HG03139 (cell line): Measurements from ENCODE around the gene ANO7.

Experiments used
- ATAC-seq: cut with Tn5 transposase; IDR thresholded peaks from one replicate; pipeline ENCODE4 v1.9.1; 2021; ENCODE audit not compliant: unreplicated experiment

The ANO7 gene

DNA sequence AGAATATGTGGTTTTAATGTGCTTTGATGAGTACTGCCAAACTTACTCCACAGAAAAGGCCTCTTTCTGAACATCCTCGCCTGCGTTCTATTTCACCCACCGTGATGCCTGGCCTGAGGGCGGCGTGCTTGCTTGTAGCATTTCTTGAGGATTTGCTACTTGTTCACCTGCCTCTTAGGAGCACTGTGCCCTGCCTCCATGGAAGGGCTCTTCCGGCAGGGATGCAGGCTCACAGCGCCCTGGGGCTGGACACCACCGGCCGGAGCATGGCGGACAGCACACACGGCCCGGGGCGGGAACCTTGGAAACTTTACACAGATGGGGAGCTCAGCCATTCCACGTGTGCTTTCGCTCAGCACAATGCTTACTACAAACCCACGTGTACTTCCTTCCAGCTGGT, 37.1 kb downstream of the ANO7 start:
- ATAC-seq: no peak

DNA sequence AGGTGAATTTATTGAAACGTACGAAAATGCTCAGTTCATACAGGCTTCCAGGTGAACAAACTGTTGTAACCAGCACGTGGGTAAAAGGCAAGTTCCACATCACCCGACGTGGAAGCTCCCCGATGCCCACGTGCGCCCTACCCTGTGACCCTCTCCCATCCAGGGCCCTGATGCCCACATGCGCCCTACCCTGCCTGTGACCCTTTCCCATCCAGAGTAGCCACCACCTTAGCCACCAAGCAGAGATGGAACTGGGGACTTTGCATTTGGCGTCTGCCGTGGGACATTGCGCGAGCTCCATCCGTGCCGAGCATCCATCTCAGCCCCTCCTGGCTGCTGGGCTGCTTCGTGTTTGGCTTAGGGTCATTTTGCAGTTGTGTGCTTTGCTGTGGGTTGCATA, 37.5 kb downstream of the ANO7 start:
- ATAC-seq: no peak

DNA sequence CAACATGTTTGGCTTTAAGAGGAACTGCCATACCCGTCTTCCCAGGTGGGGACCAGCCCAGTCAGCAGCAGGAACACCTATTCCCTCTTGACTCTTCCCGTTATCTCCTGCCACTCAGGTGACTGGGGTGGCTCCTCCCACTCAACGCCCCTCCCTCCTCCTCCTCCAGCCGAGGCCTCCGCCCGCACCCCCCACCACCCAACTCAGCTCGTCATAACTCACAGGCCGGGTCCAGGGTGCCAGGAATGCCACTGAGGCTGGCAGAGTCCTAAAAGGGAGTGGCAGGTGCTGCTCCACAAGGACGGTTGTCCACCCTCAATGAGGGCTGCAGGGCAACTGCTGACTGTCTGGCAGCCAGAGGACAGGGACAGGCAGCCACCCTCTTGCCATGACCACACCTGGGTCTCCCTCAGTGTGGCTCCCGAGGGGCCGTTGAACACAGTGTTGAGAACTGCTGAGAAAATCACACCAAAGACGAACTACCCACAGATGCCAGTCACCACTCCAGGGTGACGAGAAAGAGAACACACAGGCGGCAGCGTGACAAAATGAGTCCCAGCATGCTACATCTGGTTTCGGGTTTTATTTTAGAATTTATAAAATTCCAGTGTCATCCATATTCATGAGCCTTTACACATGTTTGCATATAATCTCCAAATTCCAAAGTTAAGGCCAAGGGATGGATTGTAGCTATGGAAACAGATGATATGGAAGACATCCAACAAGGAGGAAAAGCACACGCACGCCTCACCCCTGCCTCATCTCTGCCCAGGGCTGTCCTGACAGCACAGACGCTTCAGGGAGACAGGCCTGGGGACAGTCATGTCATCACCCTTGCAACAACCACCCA, 38.5 kb downstream of the ANO7 start:
- ATAC-seq: no peak

DNA sequence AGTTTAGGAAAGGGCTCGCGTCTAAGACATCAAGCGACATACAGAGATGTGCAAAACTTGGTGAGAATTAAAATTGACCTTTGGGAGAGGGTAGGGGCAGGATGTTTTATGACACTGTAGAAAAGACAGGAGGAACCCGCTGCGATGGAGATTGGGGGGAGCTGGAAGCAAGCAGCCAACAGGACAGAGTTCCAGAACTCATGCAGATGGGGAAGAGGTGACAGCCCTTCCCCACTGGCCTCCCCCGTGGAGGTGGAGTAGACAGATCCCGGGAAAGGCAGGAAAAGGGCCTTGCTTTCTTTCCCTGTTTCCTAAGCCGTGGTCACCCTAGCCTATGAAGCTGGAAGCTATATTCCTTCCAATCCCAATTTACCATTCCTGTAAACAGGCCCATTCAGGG, 39.1 kb downstream of the ANO7 start:
- no peak for ATAC-seq

DNA sequence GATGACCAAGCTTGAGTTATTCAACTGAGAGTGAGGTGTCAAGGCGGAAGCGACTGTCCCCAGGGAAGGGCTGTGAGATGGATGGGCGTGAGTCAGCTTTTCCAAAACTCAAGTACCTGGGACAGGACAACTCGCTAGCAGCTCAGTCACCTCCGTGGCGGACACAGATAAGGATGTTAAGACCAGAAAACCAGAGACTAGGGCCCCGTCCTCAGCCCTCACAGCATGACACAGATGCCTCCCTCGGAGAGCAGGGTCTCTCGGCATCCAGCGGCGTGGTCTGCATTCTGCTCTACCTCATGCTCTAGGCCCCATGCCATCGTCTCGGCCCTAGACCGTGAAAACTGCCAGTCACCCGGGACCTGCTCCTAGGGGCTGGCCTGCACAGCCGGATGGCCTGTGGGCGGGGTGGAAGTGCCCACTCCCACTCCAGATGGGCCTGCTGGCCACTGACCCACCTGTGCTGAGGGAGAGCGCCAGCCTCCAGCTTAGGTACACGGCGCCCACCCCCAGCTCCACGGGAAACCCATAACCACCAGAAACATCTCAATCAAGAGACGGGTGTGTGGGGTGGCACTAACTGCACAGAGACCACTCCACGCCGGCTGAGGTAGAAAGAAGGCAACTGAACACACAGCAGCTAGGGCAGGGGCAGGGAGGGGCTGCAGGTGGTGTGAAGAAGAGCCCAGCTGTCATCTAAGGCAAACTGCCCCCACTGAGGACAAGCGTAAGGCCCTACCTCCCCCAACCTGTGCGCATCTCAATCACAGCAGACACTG, 39.8 kb downstream of the ANO7 start:
- ATAC-seq: no peak

DNA sequence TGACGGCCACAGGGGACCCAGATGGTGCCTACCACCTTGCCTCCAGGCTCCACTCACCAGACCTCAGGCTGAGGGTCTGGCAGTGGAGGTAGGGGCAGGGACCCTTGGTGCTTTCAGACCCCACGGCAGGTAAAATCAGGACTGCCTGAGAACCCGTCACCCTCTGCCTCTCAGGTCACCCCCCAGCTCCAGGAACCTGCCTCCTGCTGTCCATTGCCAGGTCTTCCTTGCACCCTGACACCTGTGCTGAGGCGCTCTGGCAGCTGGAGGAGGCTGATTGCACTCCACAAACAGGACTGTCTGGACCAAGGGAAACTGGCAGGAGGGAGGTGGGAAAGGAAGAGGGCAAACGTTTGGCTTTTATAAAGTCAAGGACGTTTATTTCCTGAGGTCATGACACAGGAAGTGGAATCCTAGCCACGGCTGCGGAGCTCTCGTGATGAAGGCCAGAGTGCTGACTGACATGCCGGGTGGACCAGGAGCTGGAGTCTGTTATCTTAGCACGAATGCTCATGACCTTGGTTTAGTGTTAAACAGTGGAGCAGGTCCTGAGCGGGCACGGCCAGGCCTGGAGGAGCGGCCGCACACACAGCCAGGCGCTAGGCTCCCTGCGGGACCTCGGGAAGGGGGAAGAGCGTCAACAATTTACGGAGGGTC, 40.5 kb downstream of the ANO7 start:
- ATAC-seq: no peak

DNA sequence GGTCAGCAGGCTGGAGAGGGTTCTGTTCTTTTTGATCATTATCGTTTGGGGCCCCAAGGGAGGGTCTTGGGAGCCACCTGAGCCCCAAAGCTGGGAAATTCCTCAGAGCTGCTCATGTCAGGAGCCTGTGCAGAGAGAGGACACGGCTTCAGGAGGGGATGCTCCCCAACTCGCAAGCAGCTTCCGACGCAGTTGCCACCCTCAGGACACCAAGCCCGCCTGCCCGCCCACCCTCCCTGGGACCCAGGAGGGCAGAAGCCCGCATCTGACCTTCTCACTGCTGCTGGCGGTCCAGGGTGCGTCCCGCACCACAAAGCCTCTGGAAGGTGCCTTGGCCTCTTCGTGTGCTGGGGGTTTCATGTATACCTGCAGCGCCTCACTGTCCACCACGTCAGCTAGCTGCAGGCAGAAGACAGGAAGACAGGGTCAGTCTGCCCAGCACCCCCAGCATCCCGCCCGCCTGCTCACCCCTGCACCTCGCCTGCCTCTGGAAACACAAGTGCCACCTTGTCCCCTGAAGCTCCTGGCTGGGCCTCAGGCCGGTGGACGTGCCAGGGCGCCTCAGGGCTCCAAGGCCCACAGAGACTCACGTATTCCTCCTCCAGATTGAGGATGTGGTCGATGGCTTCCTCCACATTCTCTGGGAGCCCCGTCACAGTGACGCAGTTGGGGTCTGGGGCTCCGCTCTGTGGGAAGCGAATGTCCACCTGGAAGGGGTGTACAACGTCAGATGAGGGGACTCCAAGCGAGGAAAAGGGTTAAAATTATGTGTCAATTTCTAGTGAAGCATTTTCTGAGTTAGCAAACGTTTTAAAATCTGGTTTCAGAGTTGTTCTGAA, 41.3 kb downstream of the ANO7 start:
- ATAC-seq: no peak

DNA sequence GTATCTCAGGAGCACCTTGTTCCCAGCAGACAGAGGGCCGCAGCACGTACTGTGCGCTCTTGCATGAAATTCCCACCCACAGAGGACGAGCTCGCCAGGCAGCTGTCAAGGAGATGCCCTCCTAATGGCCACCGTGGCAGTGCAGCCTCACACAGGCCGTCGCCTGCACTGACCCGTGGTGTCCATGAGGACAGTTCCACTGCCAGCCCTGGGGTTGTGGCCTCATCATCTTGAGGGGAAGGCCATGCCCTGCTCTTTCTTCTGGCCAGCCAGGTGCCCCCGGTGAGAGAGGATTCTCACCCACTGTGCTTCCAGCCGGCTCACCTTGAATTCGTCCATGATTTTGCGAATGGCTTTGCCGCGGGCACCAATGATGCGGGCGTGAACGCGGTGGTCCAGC, 42.0 kb downstream of the ANO7 start:
- no peak for ATAC-seq

DNA sequence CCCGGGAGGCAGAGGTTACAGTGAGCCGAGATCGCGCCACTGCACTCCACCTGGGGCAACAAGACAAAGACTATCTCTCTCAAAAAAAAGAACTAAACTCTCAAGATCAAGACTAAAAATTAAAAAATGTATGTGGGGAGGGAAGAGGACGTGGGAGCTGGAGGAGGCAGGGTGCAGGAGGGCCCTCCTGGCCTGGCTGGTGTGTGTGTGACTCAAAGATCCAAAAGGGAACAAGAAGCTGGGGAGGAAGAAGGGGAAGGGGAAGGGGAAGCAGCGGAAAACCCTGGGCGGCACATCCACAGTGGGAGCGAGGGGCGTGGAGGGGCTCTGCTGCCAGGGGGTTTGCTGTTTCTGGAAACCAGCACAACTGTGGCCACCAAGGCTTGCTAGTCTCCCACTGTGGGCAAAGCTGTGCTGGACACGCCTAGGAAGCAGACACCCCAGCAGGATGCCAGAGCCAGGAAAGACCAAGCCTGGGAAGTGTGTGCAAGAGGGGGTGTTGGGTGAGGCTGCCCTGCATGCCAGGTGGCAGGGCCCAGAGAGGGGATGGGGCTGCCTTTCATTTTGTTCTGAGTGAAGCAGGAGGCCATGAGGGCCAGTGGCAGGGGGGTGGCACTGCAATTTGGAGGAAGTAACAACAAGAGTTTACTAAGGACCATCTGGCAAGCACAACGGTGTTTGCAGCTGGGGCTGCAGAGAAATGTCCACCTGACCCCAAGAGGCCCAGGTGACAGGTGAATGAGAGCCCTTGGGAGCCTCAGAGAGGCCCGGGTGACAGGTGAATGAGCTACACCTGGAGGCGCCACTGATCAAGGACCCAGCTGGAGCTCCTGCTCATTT, 44.5 kb downstream of the ANO7 start:
- ATAC-seq: no peak

DNA sequence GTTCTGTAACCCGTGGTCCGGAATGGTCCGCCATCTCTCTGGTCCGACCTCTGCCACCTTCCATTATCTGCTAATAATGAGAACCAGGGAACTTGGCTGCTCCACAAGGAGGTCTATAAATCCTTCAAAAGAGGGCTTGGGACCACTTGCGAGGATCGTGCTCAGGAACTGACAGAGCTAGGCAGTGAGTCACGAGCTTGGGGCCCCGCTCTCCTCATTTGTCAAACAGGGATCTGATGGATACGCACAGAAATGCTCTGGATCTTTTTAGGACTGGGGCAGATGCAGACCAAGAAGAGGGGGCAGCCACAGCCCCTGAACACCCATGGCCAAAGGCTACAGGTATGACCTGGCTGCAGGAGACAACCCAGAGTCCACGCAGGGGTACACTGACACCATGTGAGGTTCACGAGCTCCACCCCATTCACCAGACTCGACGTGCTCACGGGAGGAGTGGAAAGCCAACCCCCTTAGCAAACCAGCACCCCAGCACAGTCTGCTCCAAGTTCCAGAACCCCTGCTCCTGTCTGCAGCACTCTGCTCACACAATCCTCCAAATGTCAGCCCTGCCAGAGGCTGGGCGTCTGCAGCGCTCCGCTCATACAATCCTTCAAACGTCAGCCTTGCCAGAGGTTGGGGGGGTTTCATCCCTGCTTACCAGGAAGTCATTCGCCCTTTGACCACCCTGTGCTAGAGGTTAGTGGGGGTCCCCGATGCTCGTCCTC, 45.8 kb downstream of the ANO7 start:
- no peak for ATAC-seq

DNA sequence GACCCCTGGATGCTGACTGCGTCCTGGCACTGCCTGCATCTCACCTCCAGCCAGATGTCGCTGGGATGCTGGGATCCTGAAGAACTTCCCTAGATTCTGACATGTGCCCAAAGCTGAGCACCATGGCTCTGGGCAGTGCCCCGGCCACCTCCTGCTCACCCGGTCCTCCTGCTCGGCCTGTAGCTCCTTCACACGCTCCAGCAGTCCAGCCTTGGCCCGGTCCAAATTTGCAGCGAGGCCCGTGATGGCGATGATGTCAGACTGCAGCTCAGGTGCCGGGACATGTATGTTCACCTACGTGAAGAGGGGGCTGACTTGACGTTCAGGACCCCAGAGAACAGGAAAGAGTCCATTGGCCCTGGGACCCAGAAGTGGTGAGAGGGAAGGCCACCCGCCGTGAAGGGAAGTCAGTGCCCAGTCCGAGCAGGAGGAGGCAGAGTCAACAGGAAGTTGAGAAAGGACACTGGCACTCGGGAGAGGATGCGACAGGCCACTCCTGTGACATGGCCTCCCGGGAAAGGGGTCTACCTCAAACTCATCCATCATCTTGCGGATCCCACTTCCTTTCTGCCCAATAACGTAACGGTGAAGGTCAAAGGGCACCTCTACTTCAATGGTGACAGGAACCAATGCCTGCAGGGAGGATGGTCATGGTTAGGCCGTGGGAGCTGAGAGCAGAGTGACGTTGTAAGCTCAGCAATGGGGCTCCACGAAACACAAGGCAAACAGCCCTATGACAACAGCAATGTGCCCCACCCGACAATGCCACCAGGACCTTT, 46.7 kb downstream of the ANO7 start:
- ATAC-seq: no peak

DNA sequence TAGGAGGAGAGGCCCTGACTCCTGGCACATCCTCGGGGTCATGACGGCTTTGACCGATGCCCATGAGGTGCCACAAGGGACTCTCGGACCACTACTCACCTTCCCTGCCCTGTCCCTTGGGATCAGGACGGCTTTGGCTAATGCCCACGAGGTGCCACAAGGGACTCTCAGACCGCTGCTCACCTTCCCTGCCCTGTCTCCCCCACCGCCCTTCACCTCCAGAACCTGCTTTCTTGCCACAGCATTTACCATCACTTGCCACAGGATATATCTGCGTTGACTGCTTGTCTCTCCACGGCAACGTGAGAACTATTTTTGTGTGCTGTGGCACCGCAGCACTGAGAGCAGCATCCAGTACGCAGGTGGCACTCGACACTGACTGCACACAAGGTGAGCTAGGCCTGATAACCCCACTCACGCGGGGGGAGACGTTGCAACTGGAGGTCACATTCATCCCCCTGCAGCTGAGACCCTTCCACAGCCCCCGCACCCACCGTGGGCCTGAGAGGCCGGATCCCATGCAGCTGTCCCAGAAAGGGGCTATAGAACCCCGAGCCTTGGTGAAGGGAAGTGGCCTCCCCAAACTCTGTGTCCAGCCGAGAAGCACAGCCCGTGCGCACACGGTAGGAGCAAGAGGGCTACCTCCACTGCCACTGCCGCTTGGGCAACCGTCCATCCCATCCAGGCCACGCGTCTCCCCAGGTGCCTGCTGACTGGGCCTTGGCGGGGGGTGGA, 47.5 kb downstream of the ANO7 start:
- no peak for ATAC-seq

DNA sequence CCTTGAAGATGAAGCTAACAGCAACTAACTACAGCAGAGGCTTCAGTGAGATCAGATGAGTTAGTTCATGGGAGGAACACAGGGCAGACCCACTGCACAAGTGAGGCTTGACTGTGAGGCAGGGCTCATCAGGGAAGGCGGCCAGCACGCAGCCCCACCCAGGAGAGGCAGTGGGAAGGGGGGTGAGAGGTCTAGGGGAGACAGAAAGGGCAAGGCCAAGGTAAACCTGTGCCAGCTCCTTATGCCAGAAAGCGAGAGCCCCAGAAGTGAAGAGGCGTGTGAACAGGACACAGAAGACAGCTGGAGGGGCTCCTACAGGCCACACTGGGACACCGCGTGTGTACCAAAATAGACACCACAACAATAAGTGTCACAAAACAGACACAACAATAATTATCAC, 48.6 kb downstream of the ANO7 start:
- ATAC-seq: no peak

DNA sequence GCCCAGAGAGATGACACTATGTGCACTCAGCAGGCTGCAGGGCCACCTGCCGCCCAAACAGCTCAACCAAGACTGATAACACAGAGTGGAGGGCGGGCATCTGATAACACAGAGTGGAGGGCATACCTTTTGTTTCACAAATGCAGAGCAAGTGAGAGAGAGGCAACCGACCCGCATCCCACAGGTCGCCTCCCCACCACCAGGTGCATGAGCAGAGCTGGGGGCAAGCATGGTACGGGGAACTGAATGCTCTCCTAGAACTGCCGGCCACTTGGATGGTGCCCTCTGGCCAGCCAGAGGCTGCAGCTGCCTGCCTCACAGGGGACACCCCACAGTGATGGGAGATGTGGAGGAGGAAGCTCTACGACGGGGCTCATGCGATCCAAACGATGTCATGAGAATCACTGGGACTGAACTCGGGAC, 49.5 kb downstream of the ANO7 start:
- ATAC-seq: no peak

DNA sequence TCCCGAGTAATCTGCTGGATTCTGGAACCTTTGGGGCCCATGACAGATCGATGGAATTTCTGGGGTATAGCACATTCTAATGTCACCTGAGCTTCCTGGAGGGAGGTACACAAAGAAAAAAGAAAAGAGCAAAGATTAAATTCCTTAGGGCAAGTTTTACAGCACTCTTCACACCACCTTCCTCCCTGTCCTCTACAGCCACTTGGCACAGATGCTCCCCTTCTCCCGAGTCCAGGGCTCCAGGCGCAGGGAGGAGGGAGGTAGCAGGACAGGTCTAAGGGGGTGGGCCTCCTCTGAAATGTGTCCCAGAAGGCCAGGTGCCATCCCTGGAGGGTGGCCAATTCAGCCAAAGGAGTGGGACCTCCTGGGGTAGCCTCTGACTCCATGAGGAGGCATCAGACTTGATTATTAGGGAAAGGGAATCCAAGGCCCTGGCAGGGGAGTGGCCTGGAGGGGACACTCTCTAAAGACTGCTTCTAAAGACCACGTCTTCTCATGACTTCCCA, 50.3 kb downstream of the ANO7 start:
- no peak for ATAC-seq

DNA sequence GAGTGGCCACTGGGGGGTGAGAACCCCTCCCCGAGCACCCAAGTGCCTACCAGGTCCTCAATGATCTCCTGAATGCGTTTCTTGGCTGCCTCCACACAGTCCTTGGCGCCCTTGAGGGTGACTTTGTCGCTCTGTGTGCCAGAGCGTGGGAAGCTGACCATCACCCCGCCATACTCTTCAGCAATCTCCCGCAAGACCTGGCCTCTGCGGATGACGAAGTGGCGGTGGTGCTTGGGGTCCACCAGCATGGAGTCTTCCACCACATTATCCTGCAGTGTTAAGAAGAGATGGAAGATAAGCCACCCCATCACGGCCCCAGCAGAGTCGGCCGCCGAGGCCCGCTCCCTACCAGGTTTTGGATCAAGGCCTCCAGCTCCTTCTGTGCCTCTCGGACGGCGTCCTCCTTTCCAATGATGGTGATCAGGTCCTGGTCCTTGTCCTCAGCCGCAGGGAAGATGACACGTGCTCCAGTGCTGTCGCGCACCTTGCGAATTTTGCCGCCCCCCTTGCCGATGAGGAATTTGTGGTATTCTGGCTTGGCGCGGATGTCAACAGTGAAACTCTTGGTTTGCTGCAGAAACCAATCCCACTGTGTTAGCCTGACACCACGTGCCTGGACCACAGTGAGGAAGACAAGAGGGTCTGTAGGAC, 51.2 kb downstream of the ANO7 start:
- no peak for ATAC-seq

DNA sequence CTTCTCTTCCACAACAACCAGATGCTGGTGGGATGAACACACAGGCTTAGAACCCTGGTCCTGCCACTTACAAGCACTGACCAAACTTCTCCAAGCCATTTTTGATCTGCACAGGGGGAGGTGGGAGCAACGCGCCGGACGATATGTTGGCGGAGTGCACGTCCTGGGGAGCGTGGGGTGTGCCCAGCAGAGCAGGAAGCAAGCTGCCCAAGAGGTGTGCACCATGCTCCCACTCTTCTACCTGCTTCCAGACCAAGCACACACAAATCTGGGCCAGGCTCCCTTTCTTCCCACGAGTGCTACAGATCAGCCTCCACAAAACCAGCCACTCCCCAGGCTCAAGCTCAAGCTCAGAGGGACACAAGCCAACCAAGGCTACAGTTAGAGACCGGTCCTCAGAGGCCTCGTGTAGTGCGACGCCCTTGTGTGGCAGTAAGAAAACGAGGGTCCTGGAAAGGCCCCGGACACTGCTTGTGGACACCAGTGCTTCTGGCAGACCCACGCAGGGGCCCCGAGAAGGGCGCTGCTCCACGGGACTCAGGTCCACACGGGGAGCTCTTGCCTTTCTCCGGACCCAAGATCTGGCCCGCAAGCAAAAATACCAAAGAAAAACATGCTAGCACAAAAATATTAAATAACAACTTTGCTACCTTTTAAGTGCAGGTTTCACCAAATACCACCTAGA, 52.0 kb downstream of the ANO7 start:
- ATAC-seq: no peak
